Aorta (tissue), 5 donors: Measurements from ENCODE around the gene AQP7. TPM values are rescaled to one million over a fixed set of nuclear protein-coding genes. Genes with fewer than 3 reads are reported as not detected.

ENCODE experiments used
- ATAC-seq: fragments of 200-7000 bp; cut with Tn5 transposase; one replicate; pipeline ENCODE4 v1.9.1; 2022; ENCODE audit warnings: moderate library complexity; ENCODE audit not compliant: low FRiP score
- DNase-seq, 2 donors: peaks; one replicate each; pipeline ENCODE4 v3.0.0-alpha.2; 2020
- H3K27ac ChIP-seq, 2 donors: one replicate each; pipeline ENCODE4 v1.5.1; 2013; ENCODE audit warnings: low read length in 2 of 2, mild to moderate bottlenecking in 2 of 2, moderate library complexity in 2 of 2, control low read depth in 1 of 2, inconsistent platforms in 1 of 2, low read depth in 1 of 2
- H3K27me3 ChIP-seq, 2 donors: one replicate each; pipeline ENCODE4 v1.6.1; 2013; ENCODE audit warnings: control low read depth in 1 of 2, low read length in 1 of 2, mild to moderate bottlenecking in 1 of 2, moderate library complexity in 1 of 2; ENCODE audit not compliant: insufficient read depth in 2 of 2, control insufficient read depth in 1 of 2
- H3K36me3 ChIP-seq, 2 donors: one replicate each; pipeline ENCODE4 v1.6.1; 2013; ENCODE audit warnings: control low read depth in 1 of 2, low read length in 1 of 2, mild to moderate bottlenecking in 1 of 2; ENCODE audit not compliant: insufficient read depth in 2 of 2, control insufficient read depth in 1 of 2
- H3K4me1 ChIP-seq, 2 donors: one replicate each; pipeline ENCODE4 v1.6.1; 2013; ENCODE audit warnings: low read length in 2 of 2, control low read depth in 1 of 2, mild to moderate bottlenecking in 1 of 2, moderate library complexity in 1 of 2; ENCODE audit not compliant: insufficient read depth in 2 of 2, control insufficient read depth in 1 of 2
- H3K4me3 ChIP-seq, 2 donors: one replicate each; pipeline ENCODE4 v1.5.1; 2013; ENCODE audit warnings: low read length in 2 of 2, control low read depth in 1 of 2, mild to moderate bottlenecking in 1 of 2
- H3K9me3 ChIP-seq: one replicate; pipeline ENCODE4 v1.6.1; 2013; ENCODE audit warnings: mild to moderate bottlenecking, low read length; ENCODE audit not compliant: control insufficient read depth
- whole genome bisulfite sequencing, 2 donors: extraction: QIAGEN DNeasy Blood & Tissue Kit; methylation state at CpG; one replicate each; pipeline ENCODE4 v1.1.7; 2013; 5-methylcytosine and 5-hydroxymethylcytosine counted together
- intact Hi-C, 2 donors: fragments of 100-400 bp; cut with DNase I; formaldehyde crosslinking; loops; one replicate each; pipeline versions ENCODE4 v1.14.2 to v1.15.0; 2022
- polyA plus RNA-seq, 2 donors: library from polyadenylated mRNA; stranded (reverse); fragments of 200-250 nt; gene quantifications; one replicate each; pipeline ENCODE4 v1.2.3, GENCODE V29; 2013
- total RNA-seq, 2 donors: library from RNA; stranded (reverse); fragmentation: NEBNext Ultra II Directional; extraction: Animal tissue kit (Norgen Biotek cat#: 25700); gene quantifications; one replicate each; pipeline ENCODE4 v1.2.1, GENCODE V29; 2021
- donor health status: healthy with polysubstance abuse.
- donor health status: Bipolar disorder and iron deficiency.
- donor health status: DM: no; HTN: no; CAD: no.
- donor health status: DM: no; HTN: no; CAD: no.
- donor health status: DM: yes; HTN: yes; CAD: no.

The AQP7 gene
- total and polyA plus RNA-seq, 4 donors, result 1.4 to 12.0 (median 5.9) TPM

DNA sequence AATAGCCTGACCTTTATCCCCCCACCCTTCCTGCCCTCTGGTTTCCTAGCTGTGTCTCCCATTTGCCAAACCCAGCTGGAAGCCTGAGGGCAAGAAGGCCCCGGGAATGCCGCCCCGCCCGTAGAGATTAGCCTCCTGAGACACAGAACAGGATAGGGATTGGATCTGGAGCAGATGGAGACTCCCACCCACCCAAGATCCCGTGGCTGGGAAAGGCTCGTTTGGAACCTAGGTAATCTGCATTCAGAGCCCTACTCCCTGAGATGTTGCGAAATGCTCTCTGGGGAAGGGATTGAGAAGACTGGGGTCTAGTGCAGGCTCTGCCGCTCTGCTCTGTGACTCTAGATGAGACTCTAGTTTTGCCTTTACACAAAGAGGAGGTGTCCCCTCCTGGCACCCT lies 34.1 kb upstream of the AQP7 start:
- WGBS, 2 donors, result 52 to 58% methylated on average over 8 of the region's 8 CpGs
- Histone ChIP-seq H3K36me3 (no peaks in the 10 kb centered on the region), H3K27ac (no peak overlapping the region), H3K4me3 (no peak overlapping the region), H3K27me3 (no peaks in the 10 kb centered on the region), H3K9me3 (no peaks in the 10 kb centered on the region), H3K4me1 (no peaks in the 10 kb centered on the region)
- ATAC-seq (no peak), DNase-seq (no peak)
- intact Hi-C loops, result loop anchor here in 1 of 2 donors (10.0 kb wide), 1 partner anchor 58 kb away; no protein-coding TSS in a partner anchor

DNA sequence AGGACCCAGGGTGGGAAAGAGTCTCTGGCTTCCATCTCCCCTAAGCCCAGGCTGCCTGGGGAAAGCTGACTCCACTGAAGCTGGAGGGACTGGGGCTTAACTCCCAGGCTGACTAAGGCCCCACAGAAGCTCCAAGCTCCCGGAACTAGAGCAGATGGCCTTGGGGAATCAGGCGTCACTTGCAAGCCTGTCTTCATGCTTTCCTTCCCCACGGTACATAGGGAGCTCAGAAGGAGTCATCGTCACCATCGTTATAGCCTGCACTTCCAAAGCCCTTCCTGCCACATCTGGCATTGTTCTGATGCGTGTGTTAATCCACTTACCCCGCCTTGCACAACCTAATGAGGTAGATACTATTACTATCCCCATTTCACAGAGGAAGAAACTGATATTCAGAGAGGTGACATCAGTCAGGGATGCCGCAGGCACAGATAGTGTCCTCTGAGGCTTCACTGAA lies 33.5 kb upstream of the AQP7 start:
- H3K4me3 ChIP-seq, result no peak overlapping the region
- 67 to 82% methylated on average over 8 of the region's 8 CpGs for WGBS, 2 donors
- no peak overlapping the region for H3K27ac ChIP-seq
- no peaks in the 10 kb centered on the region for H3K9me3 ChIP-seq
- no peaks in the 10 kb centered on the region for H3K36me3 ChIP-seq
- H3K27me3 ChIP-seq, result no peaks in the 10 kb centered on the region
- no peak for DNase-seq
- ATAC-seq, result no peak
- no peaks in the 10 kb centered on the region for H3K4me1 ChIP-seq
- intact Hi-C loops, result loop anchor here in 1 of 2 donors (10.0 kb wide), 1 partner anchor 59 kb away; no protein-coding TSS in a partner anchor

DNA sequence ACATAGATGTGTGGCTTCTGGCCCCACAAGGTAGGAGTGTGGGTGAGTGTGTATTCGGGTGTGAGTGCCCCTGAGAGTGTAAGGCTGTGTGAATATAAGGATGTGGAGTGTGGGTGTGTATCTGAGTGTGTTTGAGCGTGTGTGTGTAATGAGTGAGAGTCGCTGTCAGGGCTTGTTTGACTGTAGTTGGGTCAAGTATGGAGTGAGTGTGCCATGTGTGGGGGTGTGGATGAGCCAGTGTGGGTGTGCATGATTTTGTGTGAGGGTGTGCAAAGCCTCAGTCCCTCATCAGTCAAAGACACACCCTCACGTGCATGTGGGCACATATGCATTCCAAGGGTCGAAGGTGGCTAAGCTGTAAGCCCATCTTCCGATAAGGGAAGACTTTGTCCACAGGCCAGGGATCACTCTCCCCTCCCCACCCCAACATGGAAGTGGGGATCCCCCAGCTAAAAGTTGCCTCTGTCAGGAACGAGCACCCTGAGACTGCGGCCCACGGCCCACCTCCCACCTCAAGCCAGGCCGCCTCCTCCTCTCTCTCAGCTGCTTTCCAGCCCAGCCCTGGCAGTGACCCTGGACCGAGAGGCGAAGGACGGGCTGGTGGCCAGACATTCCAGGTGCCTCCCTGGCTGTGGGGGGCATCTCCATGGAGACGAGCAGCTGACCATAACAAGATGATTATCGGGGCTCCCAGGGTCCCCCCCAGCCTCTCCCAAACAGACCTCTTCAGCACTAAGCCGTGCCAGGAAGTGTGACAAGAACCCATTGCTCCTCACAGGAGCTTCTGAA lies 32.1 kb upstream of the AQP7 start:
- intact Hi-C loops, result loop anchor here in 1 of 2 donors (10.0 kb wide), 1 partner anchor 60 kb away; no protein-coding TSS in a partner anchor
- DNase-seq (no peak), ATAC-seq (no peak)
- H3K9me3 ChIP-seq, result no peaks in the 10 kb centered on the region
- no peaks in the 10 kb centered on the region for H3K36me3 ChIP-seq
- H3K27ac ChIP-seq, result no peak overlapping the region
- no peaks in the 10 kb centered on the region for H3K27me3 ChIP-seq
- H3K4me3 ChIP-seq, result no peak overlapping the region
- WGBS, 2 donors, result 63 to 74% methylated on average over 15 to 16 of the region's 16 CpGs
- no peaks in the 10 kb centered on the region for H3K4me1 ChIP-seq

DNA sequence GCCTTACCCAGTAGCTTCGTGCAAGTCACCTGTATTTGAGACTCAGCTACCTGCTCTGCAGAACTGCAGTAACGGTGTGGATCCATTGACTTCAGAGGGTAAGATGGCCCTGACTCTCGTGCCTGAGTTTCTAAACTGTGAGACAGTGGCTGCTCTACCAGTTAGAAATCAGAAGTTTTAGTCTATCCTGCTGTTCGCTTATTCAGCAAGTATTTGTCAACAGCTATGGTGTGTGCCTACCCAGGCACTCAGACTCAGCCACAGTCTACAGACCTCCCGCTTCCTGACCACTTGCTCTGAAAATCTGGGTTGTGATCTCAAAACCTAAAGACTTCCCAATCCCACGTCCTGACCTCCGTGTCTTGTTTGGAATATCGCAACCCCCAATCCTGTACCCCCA lies 31.5 kb upstream of the AQP7 start:
- Histone ChIP-seq H3K4me1 (no peaks in the 10 kb centered on the region), H3K27ac (no peak overlapping the region), H3K4me3 (no peak overlapping the region), H3K9me3 (no peaks in the 10 kb centered on the region), H3K27me3 (no peaks in the 10 kb centered on the region), H3K36me3 (no peaks in the 10 kb centered on the region)
- 90 to 93% methylated on average over 8 of the region's 8 CpGs for WGBS, 2 donors
- intact Hi-C loops, result loop anchor here in 1 of 2 donors (10.0 kb wide), 1 partner anchor 61 kb away; no protein-coding TSS in a partner anchor
- ATAC-seq (no peak), DNase-seq (no peak)

DNA sequence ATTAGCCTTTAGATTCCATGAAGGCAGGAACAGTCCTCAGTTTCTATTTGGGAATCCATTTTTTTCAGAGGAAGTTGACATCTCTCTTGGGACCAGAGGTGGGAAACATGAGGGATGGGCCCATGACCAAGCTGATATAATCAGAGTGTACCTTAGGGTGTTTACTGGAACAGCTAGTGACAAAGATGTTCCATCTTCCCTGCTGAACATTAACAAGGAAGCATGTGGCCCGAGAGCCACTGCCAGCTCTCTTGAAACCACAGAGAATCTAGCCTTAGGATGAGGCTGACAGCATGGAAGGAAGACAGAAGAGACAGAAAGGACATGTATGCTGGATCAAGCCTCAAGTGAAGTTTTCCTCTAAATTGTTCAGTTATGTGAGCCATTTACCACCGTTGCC lies 29.1 kb upstream of the AQP7 start:
- intact Hi-C loops, result loop anchor here in 1 of 2 donors (10.0 kb wide), 1 partner anchor 63 kb away; no protein-coding TSS in a partner anchor
- ATAC-seq (no peak), DNase-seq (no peak)
- WGBS, 2 donors, result 93% methylated on average over 2 of the region's 2 CpGs
- no peaks in the 10 kb centered on the region for H3K36me3 ChIP-seq
- no peaks in the 10 kb centered on the region for H3K9me3 ChIP-seq
- no peak overlapping the region for H3K27ac ChIP-seq
- no peak overlapping the region for H3K4me3 ChIP-seq
- no peaks in the 10 kb centered on the region for H3K27me3 ChIP-seq
- H3K4me1 ChIP-seq, result no peaks in the 10 kb centered on the region

DNA sequence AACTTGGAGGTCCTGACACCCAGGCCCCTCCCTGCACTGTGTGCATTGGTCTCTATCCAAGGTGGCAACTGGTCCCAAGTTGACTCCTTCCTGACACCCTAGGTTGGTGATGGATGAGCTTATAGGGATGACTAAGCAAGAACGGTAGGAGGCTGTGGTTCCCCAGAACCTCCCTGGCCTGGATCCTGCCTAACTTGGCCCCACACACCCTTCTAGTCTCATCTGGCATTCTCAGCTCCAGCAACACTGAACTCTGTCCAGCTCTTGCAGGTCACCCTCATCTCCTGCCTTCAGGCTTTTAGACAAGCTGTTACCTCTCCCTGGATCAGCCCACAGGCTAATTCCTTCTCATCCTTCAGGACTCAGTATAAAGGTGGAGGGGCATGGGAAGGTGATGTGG lies 28.6 kb upstream of the AQP7 start:
- 6 to 17% methylated on average over 1 of the region's 1 CpG for WGBS, 2 donors
- no peak for ATAC-seq
- DNase-seq, result no peak

DNA sequence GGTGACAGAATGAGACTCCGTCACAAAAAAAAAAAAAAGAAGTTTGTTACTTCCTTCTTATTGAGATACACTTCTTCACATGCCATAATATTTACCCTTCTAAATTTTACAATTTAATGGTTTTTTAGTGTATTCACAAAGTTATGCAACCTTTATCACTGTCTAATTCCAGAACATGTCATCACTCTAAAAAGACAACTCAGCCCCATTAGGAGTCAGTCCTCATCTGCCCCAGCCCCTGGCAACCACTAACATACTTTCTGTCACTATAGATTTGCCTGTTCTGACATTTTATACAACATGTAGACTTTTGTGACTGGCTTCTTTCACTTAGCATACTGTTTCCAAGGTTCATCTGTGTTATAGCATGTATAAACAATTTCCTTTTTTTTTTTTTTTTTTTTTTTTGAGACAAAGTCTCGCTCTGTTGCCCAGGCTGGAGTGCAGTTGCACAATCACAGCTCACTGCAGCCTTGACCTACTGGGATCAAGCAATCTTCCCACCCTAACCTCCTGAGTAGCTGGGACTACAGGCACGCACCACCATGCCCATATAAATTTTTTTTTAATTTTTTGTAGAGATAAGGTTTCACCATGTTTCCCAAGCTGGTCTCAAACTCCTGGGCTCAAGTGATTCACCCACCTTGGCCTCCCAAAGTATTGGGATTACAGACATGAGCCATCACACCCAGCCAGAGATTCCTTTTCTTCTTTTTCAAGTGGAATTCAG lies 27.1 kb upstream of the AQP7 start:
- Histone ChIP-seq H3K36me3 (no peaks in the 10 kb centered on the region), H3K4me3 (no peak overlapping the region), H3K4me1 (no peaks in the 10 kb centered on the region), H3K27ac (no peak overlapping the region), H3K9me3 (no peaks in the 10 kb centered on the region), H3K27me3 (no peaks in the 10 kb centered on the region)
- intact Hi-C loops, result no loop called here
- ATAC-seq, result no peak
- 87 to 100% methylated on average over 3 of the region's 3 CpGs for WGBS, 2 donors
- DNase-seq, result no peak

More for the DNA sequence above, 28.6 kb upstream of the AQP7 start:
- Histone ChIP-seq H3K27ac (no peak overlapping the region), H3K4me1 (no peaks in the 10 kb centered on the region), H3K27me3 (no peaks in the 10 kb centered on the region), H3K9me3 (no peaks in the 10 kb centered on the region), H3K36me3 (no peaks in the 10 kb centered on the region), H3K4me3 (no peak overlapping the region)
- intact Hi-C loops, result loop anchor here in 1 of 2 donors (10.0 kb wide), 1 partner anchor 64 kb away; no protein-coding TSS in a partner anchor

DNA sequence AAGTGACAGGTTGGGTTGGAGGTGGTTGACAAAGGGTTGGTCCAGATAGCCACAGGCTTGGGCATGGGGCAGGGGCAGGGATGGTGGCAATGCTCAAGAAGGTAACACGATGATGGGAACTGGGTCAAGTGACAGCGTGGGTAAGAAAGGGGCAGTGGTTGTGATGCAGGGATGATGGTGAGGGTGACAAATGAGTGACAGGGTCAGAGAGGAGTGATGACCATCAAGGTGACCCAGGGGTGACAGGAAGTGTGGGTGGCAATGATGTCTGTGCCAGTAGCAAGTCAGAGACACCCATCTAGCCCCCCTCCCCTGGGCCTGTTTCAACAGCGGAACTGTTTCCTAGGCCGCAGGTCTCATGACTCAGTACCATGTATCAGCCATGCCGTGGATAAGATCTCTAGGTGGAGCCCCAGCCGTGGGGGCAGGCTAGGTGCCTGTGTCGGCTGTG lies 24.5 kb upstream of the AQP7 start:
- no peaks in the 10 kb centered on the region for H3K4me1 ChIP-seq
- H3K36me3 ChIP-seq, result no peaks in the 10 kb centered on the region
- DNase-seq (no peak), ATAC-seq (peak; percentile 19)
- H3K4me3 ChIP-seq, result no peak overlapping the region
- H3K9me3 ChIP-seq, result no peaks in the 10 kb centered on the region
- intact Hi-C loops, result no loop called here
- 83 to 86% methylated on average over 7 of the region's 7 CpGs for WGBS, 2 donors
- H3K27ac ChIP-seq, result no peak overlapping the region
- no peaks in the 10 kb centered on the region for H3K27me3 ChIP-seq
